Tibial nerve (tissue), 4 donors: Measurements from ENCODE around the gene CHN2. TPM values are rescaled to one million over a fixed set of nuclear protein-coding genes. Genes with fewer than 3 reads are reported as not detected.

ENCODE experiments used
- DNase-seq, 2 donors: peaks; one replicate each; pipeline ENCODE4 v3.0.0-alpha.2; 2019; ENCODE audit warnings: low spot score in 2 of 2
- H3K27ac ChIP-seq, 4 donors: fragments of 200-600 bp; sonication (generic) in 3 of 4; one replicate each; pipeline ENCODE4 v1.5.1; 2017 to 2019; ENCODE audit warnings: mild to moderate bottlenecking in 1 of 4
- H3K27me3 ChIP-seq, 2 donors: fragments of 200-600 bp; sonication (generic) in 1 of 2; one replicate each; pipeline versions ENCODE4 v1.5.1 to v1.6.0; 2017 to 2019
- H3K36me3 ChIP-seq, 3 donors: fragments of 200-600 bp; sonication (generic); one replicate each; pipeline ENCODE4 v1.5.1; 2018 to 2019
- H3K4me1 ChIP-seq, 4 donors: fragments of 200-600 bp; sonication (generic) in 3 of 4; one replicate each; pipeline ENCODE4 v1.5.1; 2017 to 2019
- H3K4me3 ChIP-seq, 4 donors: fragments of 200-600 bp; sonication (generic) in 3 of 4; one replicate each; pipeline ENCODE4 v1.5.1; 2017 to 2019; ENCODE audit warnings: mild to moderate bottlenecking in 1 of 4, moderate library complexity in 1 of 4
- H3K9me3 ChIP-seq, 4 donors: fragments of 200-600 bp; sonication (generic) in 3 of 4; one replicate each; pipeline ENCODE4 v1.5.1; 2017 to 2019
- CTCF ChIP-seq, 5 experiments: fragments of 200-600 bp in 3 of 5; fragments of 450-650 bp in 2 of 5; sonication (generic) in 3 of 5; IDR thresholded peaks; one replicate each; pipeline ENCODE4 v1.5.1; 2016 to 2019; ENCODE audit warnings: antibody characterized with exemption in 5 of 5, mild to moderate bottlenecking in 3 of 5, moderate library complexity in 2 of 5
- EP300 ChIP-seq, 2 donors: sonication (generic); formaldehyde crosslinking; IDR thresholded peaks; one replicate each; pipeline ENCODE4 v1.6.1; 2017; ENCODE audit warnings: antibody characterized with exemption in 2 of 2, mild to moderate bottlenecking in 1 of 2
- POLR2A ChIP-seq, 2 donors: fragments of 450-650 bp; IDR thresholded peaks; one replicate each; pipeline ENCODE4 v1.6.1; 2017; ENCODE audit warnings: antibody characterized with exemption in 2 of 2, mild to moderate bottlenecking in 2 of 2, moderate library complexity in 2 of 2
- WGBS, 2 donors: methylation state at CpG; one replicate each; pipeline ENCODE4 v1.1.5; 2018; 5-methylcytosine and 5-hydroxymethylcytosine counted together
- total RNA-seq, 4 donors: library from RNA; depleted of rRNA; stranded (reverse); fragments of >200 nt; gene quantifications; one replicate each; pipeline ENCODE4 v1.1.0, GENCODE V29; 2016

The CHN2 gene
- total RNA-seq, 4 donors from 2014 or later, result 3.9 to 12.6 (median 7.0) TPM

GRCh38 chr7:29292886-29293658 is 98.5 kb downstream of the CHN2 start:
- no peaks in the 10 kb centered on the region for H3K36me3 ChIP-seq
- no peaks in the 10 kb centered on the region for H3K4me1 ChIP-seq
- H3K27ac ChIP-seq, result no peak overlapping the region
- no peak for DNase-seq
- no peaks in the 10 kb centered on the region for H3K27me3 ChIP-seq
- TF ChIP-seq POLR2A (IDR thresholded peaks at IDR 0.05) (no peak), CTCF (IDR thresholded peaks at IDR 0.05) (no peak)
- WGBS, 2 donors, result 80 to 82% methylated on average over 12 of the region's 12 CpGs
- no peak overlapping the region for H3K4me3 ChIP-seq
- no peaks in the 10 kb centered on the region for H3K9me3 ChIP-seq

GRCh38 chr7:29296421-29296820 is 101.8 kb downstream of the CHN2 start:
- no peak overlapping the region for H3K4me3 ChIP-seq
- DNase-seq, result no peak
- H3K27me3 ChIP-seq, result no peaks in the 10 kb centered on the region
- H3K27ac ChIP-seq, result no peak overlapping the region
- TF ChIP-seq CTCF (IDR thresholded peaks at IDR 0.05) (no peak), POLR2A (IDR thresholded peaks at IDR 0.05) (no peak), EP300 (IDR thresholded peaks at IDR 0.05) (no peak)
- H3K36me3 ChIP-seq, result no peaks in the 10 kb centered on the region
- no peaks in the 10 kb centered on the region for H3K4me1 ChIP-seq
- no peaks in the 10 kb centered on the region for H3K9me3 ChIP-seq

GRCh38 chr7:29297194-29297890 is 102.8 kb downstream of the CHN2 start:
- WGBS, 2 donors, result 75% methylated on average over 16 of the region's 16 CpGs
- no peak for TF ChIP-seq CTCF (IDR thresholded peaks at IDR 0.05)
- no peak for DNase-seq
- H3K36me3 ChIP-seq, result no peaks in the 10 kb centered on the region
- H3K4me1 ChIP-seq, result no peaks in the 10 kb centered on the region
- no peaks in the 10 kb centered on the region for H3K9me3 ChIP-seq
- no peak overlapping the region for H3K27ac ChIP-seq
- no peaks in the 10 kb centered on the region for H3K27me3 ChIP-seq
- no peak overlapping the region for H3K4me3 ChIP-seq

GRCh38 chr7:29299086-29299485 is 104.5 kb downstream of the CHN2 start:
- H3K27me3 ChIP-seq, result no peaks in the 10 kb centered on the region
- no peak overlapping the region for H3K27ac ChIP-seq
- TF ChIP-seq EP300 (IDR thresholded peaks at IDR 0.05), result no peak
- no peak for TF ChIP-seq CTCF (IDR thresholded peaks at IDR 0.05)
- TF ChIP-seq POLR2A (IDR thresholded peaks at IDR 0.05), result no peak
- no peaks in the 10 kb centered on the region for H3K36me3 ChIP-seq
- no peak overlapping the region for H3K4me3 ChIP-seq
- no peaks in the 10 kb centered on the region for H3K4me1 ChIP-seq
- WGBS, 2 donors, result 87 to 90% methylated on average over 6 of the region's 6 CpGs
- H3K9me3 ChIP-seq, result no peaks in the 10 kb centered on the region
- no peak for DNase-seq

GRCh38 chr7:29300026-29300480 is 105.5 kb downstream of the CHN2 start:
- TF ChIP-seq POLR2A (IDR thresholded peaks at IDR 0.05), result no peak
- TF ChIP-seq CTCF (IDR thresholded peaks at IDR 0.05), result no peak
- no peak for TF ChIP-seq EP300 (IDR thresholded peaks at IDR 0.05)

More at GRCh38 chr7:29300026-29300480, 105.5 kb downstream of the CHN2 start:
- DNase-seq, result no peak
- Histone ChIP-seq H3K36me3 (no peaks in the 10 kb centered on the region), H3K27me3 (no peaks in the 10 kb centered on the region), H3K4me3 (no peak overlapping the region), H3K9me3 (no peaks in the 10 kb centered on the region), H3K4me1 (no peaks in the 10 kb centered on the region), H3K27ac (no peak overlapping the region)
- 29 to 49% methylated on average over 4 of the region's 4 CpGs for WGBS, 2 donors
